GOT3 (cell line): ENCODE measurements around the gene ARAP3.

Experiments used
- DNase-seq: peaks from one replicate; lab custom pipeline; 2025; ENCODE audit warnings: mixed read lengths; lab: John Stamatoyannopoulos, UW

ARAP3 gene

DNA sequence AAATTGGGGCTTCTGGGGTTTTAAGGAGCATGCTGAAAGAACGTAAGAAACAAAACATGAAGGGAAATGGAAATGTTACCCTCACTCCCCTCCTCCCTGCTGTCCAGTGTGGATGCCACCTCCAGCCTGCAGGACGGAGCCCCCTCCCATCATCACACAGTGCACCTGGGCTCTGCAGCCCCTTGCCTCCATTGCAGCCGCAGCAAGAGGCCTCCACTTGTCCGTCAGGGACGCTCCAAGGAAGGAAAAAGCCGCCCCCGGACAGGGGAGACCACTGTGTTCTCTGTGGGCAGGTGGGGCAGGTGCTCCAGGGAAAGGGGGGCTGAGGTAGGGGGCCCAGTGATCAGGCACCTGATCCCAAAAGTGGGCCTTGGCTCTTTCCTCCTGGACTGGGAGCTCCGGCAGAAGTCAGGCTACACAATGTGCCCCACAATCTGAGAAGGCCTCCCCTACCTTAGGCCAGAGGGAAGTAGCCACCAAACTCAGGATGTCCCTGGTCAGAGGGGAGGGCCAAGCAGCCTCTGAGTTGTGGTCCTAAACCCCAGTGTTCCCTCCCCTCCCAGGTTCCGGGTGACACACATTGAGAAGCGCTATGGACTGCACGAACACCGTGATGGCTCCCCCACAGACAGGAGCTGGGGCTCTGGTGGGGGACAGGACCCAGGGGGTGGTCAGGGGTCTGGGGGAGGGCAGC is 42.5 kb downstream of the ARAP3 start:
- no peak for DNase-seq

DNA sequence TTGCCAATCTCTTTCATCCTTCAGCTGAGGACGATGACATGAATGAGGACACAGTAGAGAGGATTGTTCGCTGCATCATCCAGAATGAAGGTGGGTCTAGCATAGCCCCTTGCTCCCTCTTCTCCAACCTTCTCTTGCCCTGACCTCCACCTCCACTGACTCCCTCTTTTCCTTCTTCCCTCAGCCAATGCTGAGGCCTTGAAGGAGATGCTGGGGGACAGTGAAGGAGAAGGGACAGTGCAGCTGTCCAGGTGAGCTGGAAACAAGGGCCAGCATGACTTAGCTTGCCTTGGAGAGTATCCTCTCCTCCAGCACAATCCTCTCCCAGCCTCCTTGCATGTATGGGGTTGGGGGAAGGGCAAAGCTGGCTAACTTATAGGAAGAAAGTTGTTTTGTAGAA is 43.3 kb downstream of the ARAP3 start:
- DNase-seq = no peak

DNA sequence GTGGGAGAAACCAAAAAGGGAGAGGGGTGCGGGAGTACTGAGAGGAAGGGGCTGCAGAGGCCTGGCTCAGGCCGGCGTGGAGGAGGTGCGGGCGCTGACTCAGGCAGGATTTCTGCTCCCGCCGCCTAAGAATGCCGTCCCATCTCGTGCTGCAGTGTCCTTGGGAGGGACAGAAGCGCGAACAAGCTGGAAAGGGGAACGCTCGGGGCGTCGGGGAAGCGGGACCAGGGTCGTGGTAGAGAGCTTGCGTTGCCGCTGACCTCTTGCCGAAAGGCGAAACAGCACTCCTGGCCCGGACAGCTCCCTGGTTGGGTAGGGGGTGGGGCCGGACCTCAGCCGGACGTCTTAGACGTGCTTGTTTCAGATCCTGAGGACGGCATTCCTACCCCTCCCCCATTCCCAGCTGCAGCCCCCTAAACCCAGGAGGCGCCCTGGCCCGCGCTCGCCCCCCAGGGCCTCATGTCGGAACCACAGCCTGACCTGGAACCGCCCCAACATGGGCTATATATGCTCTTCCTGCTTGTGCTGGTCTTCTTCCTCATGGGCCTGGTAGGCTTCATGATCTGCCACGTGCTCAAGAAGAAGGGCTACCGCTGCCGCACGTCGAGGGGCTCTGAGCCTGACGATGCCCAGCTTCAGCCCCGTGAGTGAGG is 44.1 kb downstream of the ARAP3 start:
- DNase-seq = no peak

DNA sequence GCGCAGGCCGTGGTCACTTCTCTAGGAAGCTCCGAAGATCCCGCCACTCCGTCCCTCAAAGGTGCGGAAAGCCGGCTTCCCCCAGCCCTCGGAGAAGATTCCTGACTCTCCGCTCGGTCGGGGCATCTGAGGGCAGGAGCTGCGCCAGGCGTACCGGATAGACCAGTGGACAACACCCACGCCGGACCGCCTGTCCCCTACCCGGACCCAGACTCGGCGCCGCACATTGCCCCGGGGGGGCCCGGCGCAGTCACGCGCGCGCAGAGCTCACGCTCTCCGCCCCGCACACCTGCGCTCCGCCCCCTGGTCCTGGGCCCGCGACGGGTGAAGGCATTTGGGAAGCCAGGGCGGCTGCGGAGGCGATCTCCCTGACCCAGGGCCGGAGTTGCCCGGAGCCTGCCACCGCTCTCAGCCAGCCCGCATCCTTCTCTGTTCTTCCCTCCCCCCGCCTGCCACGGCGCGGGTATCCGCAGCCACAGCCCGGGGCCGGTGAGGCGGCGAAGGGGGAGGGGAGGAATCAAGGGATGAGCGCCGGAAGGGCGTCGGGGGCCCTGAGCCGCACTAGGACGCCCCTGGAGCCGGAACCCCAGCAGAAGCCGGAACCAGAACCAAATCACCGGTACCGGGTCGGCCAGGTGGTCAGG is 44.8 kb downstream of the ARAP3 start:
- DNase-seq = no peak

DNA sequence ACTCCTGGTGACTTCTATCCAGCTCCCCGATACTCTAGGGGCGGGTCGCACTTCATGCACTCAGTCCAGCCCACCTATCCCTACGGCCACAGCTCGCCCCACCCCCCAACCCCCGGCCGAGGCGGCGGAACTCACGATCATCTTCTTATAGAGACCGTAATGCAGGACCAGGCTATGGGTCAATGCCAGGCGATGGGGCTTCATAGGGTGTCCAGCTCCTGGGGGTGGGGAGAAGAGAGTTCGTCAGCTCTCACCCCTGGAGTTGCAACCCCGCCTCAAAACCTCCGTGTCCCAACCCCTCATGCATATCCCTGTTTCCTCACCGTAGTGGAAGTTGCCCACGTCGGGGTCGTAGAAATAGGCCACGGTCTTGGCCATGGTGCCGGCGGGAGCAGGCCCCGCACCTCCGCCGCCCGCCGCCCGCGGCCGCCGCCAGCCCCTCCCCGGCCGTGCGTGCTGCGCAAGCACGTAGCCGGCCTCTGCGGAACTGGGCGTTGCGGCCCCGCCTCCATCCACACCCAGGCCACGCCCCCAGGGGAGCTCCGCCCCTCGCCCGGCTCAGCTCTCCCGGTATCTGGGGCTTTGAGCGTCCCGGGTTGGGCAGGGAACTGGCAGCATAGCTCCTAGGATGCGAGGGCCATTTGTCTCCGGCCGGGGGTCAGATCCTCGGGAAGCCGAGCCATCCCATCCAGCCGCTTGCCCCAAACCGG is 45.5 kb downstream of the ARAP3 start, which contains the start of the genes HDAC3 and RELL2:
Gene HDAC3, minus strand, starts transcription at position 437 of the 710 bp plus-strand sequence. Its CDS starts 59 bp downstream, at position 378.
Gene RELL2, plus strand, starts transcription at position 585 of the 710 bp plus-strand sequence. CDS start 1,229 bp downstream, outside the sequence.
- peak; percentile 90 for DNase-seq

DNA sequence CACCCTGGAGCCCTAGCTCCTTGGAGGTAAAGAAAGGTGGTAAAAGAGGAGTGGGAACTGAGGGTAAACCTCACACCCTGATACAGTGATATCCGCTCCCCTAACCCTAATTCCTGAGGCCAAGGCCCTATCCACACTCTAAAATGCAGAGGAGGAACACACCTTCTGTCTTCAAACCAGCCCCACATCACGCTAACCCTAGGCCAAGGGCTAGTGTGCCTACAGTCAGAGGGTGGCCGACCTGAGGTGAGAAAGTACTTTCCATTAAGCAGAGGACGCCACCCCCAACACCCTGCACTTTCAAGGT is 46.0 kb downstream of the ARAP3 start:
- DNase-seq = no peak

DNA sequence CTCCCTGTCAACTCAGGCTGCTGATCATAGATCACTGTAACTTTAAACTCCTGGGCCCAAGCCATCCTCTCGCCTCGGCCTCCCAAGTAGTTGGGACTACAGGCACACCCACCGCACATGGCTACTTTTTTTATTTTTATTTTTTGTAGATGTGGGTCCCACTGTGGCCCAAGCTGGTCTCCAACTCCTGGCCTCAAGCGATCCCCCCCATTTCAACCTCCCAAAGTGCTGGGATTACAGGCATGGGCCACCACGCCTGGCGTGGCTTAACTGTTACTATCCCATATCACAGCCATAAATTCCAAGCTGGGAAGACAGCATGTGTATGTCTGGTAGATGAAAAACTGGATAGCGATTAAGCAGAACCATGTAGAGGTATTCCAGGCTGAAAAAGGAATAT is 46.4 kb downstream of the ARAP3 start:
- DNase-seq = no peak

DNA sequence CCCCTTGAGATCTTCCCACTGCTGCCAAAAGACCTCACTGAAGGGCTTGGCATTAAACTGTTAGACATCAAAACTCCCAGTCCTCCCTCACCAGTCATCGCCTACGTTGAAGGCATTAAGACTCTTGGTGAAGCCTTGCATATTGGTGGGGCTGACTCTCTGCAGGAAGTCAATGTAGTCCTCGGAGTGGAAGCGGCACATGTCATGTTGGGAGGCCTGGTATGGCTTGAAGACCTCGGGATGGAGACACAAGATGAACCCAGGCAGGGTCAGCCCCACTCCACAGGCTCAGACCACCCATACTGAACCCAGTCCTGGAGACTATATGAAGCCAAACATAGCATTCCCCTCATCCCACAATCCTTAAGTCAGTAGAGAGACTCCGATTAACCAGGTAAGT is 47.3 kb downstream of the ARAP3 start:
- DNase-seq = no peak

DNA sequence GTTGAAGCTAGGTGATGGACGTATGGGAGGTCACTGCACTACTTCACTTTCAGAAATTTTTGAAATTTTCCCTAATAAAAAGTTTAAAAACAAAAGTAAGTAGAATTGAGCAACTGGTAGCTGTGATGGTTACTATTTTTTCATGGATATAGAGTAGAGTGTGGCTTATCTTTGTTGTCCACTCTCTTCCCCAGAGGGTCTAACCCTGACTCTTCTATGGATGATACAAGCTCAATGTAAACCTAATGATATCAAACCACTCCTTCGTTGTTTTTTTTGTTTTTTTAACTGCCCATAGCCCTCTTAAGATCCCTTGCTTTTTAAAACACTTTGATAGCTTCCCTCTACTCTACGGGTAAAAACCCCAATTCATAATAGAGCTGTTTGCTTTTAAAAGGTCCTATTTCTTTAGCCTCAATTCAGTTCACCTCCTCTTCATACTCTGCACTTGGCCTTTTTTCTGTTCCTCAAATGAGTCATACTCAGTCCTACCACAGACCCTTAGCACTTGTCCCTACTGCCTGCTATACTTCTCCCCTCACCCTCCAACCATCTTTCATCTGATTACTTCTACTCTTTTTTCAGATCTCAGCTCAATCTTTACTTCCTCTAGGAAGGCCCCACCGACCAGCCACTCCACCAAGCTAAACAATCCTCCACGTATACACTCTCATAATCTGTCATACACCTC is 48.0 kb downstream of the ARAP3 start:
- DNase-seq = no peak

DNA sequence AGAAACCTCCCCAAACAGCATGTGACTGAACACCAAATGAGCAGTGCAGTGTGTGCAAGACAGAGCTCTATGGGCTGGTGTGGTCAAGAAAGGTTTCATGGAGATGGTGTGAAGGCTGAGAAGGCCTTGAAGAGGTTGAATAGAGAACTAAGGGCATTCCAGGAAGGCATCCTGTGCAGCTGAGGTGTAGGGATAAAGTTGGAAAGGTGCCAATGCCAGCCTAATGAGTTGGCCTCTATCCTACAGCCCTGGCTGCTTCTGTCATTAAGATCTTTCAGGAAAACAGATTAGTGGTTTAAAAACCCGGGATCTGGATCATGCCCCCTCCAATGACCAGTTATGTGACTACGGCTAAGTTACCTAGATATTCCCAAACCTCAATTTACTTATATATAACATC is 49.4 kb downstream of the ARAP3 start:
- no peak for DNase-seq

DNA sequence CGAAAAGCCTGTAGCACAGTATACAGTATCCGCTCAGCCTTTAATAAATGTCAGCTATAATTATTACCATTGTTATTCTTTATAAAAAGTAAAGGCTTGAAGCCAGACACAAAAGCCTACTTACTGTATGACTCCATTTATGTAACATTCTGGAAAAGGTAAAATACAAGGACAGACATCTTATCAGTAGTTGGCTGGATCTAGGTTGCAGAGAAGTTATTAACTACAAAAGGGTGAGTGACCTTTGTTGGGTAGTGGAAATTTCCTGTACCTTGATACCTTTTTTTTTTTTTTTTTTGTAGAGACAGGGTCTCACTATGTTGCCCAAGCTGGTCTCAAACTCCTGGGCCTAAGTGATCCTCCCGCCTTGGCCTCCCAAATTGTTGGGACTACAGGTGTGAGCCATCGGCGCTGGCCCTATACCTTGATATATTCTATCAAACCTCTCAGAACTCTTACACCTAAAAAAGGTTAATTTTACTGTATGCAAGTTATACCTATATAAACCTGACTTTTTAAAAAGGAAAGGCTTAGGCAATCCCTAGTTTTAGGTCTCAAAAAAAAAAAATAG is 51.4 kb downstream of the ARAP3 start:
- DNase-seq = no peak

DNA sequence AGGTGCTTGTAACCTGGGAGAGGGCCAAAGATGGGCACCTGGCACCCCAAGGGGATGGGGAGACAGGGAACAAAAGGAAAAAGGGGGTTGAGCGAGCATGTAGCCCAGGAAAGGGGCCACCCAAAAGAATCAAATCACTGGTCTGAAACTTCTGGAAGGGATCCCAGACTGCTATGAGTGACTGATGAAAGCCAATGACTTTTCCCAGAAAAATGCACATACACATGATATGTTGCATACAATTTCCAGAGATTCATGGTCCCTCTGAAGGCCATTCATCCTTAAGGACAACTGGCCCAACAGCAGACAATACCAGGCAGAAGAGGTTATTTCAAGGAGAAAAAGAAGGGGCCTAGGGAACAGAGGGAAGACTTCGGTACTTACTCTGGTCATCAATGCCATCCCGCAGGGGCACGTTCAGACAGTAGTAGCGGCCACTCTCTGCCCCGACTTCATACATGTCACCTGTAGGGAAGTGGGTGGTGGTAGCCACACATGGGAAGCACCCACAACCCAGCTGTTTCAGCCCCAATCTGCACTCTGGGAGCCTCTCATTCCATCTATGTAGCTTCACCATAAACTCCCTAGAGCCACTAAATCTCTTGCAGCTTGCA is 53.7 kb downstream of the ARAP3 start:
- DNase-seq = no peak

DNA sequence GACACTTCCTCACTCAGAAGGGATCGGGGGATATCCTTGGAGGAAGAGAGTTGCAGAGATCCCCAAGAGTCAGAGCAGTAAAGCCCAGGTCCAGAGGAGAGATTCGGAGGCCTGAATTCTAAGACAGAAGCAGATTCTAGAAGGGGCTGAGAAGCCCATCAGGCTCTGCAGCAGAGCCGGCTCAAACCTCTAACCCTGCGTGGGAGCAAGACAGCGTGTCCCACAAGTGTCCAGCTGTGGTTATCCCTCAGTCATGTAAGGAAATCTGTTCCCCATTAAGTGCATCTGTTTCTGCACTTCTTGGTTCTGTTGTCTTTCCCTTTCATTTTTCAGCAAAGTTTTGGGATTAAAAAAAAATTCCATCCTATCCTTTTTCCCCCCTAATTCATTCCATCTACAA is 58.4 kb downstream of the ARAP3 start:
- DNase-seq = no peak

DNA sequence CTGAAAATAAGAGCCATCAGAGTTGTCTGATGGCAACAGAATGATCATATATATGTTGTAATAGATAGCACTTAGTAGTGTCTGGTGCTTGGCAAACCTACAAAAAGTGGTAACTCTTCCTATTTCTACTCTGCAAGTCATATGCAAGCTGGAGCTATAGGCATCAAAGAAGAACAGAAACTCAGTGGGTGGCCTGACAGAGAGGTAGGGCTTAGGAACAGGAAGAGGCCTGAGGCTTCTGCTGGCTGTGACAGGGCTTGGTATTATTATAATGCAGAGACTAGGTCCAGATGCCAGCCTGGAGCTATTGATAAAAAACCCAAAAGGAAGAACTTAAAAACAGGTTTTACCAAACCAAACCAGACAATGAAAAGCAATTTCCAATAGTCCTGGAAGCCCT is 58.8 kb downstream of the ARAP3 start:
- DNase-seq = no peak

DNA sequence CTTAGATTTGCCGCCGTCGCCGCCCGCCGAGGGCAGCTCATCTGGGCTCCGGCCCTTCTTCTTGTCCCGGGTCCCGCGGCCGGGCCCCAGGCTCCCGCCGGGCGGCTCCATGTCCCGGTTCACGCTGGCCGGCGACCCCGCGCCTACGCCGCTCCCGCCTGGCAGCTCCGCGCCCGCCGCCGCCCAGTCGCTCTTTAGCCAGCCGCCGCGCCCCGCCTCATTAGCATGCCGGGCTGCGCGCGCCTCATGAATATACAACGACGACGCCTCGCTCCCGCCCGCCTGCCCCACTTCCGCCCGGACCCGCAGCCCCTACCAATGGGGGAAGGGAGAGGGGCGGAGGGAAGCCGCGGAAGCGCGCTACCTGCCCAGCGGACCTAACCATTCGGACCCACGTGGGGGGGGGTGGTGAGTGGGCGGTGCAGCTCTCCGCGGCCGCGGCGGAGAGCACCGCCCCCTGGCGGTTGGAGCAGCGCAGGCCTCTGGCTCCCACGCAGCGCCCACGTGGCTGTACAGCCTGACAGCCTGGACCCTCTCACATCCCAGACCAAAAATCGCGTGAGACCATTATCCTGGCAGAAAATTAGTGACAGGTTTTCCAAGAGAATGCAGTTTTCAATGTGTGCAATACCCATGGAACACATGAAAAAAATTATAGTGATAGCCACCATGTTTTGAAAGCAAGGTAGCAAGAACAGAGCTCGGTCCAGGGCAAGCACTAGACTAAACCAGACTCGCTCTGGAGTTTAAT is 63.1 kb downstream of the ARAP3 start, which contains the start of gene DIAPH1:
Gene DIAPH1, minus strand, starts transcription at position 197 of the 751 bp plus-strand sequence. Its CDS starts 86 bp downstream, at position 111.
- peak; percentile 90 for DNase-seq

DNA sequence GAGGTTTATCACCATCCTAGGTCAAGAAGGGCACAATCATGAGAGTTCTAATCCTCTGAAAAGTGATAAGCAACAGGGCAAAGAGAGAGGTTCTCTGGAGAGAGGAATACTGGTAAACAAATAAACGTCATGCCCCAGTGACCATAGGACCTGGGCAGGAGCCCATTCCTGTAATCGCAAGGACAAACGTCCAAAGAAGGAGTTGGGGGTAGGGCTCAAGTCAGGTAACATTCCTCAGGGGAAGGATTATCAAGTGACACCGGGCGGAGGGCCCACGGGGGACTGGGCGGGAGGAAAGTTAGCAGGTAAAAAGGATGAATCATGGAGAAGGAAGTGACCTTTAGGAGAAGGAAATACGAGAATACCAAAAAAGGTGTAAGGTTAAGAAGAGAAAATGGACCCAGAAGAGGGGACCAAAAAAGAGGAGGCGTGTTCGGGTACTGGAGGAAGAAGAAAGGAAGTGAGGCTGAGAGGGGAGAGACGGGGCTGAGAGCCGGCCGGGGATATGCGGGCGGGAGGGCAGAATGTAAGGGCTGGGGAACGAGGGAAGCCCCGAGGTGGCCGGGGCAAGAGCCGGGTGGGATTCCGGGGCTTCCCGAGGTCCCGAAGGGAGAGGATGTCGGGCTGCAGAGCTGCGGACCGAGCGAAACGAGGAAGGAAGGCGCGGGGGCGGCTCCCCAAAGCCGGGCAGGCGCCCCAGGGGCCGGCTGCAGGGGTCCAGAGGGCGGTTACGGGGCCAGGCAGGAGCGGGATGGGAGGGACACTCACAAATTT is 63.8 kb downstream of the ARAP3 start:
- DNase-seq = no peak

DNA sequence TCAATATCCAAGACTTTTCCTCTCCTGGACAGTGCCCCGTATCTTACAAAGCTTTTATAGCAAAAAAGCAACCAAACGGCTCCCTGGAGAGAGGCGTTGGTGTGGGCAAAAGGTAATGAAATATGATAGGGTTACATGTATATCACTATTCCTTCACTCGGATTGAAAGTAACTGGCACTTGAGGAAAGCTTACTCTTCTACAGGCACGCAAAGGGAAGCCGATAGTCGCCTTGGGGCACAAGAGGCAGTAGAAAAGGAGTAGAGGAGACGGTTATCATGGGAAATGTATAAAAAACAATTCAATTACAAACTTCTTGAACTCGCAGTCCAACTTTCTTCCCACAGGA is 64.4 kb downstream of the ARAP3 start:
- no peak for DNase-seq

DNA sequence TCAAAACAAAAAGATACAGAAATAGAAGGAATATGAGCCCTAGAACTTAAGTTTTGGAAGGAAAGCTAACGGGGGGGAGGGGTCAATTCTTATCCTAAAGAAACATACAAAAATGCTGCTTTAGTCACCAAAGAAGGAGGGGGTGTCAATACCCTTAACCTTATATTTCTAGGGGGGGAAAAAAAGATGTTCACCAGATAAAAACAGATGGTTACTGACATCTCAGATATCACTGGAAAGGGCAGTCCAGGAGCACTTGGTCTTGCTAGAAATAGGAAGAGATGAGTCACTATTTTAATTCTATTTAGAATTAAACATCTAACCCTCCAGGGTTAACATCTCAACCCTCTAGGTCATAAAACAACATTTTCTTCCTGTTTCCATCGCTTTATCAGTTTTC is 64.9 kb downstream of the ARAP3 start:
- no peak for DNase-seq

DNA sequence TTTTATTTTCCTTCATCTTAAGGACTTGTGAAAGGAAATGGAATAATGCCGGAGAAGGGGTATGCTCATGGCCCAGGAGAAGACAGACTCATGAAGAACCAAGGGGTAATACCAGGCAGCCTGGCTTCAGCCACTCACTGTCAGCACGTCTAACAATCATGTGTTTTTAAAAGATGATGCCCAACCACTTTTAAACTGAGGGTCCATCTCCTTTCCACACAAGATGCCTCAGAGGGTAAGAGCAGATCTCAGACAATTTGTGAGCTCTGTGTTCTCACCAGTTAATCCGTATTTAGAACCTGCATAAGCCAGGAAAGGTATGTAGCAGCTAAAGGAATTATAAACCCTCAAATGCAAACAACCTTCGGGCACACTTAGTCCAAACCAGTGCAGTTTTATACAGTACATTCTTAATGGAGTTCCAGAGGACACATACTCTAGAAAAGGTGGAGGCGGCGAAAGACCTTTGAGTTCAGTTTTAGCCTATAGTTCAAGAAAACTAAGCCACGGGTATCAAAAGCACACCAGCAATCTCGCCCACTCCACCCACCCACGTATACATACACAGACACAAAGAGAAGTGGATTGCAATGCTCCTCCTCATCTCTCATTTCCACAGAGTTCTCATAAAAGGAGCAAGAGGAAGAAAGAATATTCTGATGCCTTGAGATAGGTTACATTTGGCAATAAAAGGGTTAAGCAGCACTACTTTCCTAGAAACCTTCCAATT is 65.9 kb downstream of the ARAP3 start:
- no peak for DNase-seq
